DND-41 (cell line): ENCODE results near the gene LMX1B.

Experiments
- ATAC-seq: fragments of 200-7000 bp; cut with Tn5 transposase; 3 replicates; pipeline ENCODE4 v1.9.1; 2021; ENCODE audit warnings: low read depth; ENCODE audit not compliant: insufficient read depth
- DNase-seq: peaks from one replicate; pipeline ENCODE4 v3.0.0-alpha.2; 2020
- H2AFZ ChIP-seq: 2 replicates; pipeline ENCODE4 v1.6.0; 2012; ENCODE audit warnings: low read depth, low read length
- H3K27ac ChIP-seq: 2 replicates; pipeline ENCODE4 v1.5.1; 2012; ENCODE audit warnings: low read length, inconsistent platforms
- H3K27me3 ChIP-seq: fragments of 200-600 bp; sonication (generic); 2 replicates; pipeline ENCODE4 v1.6.0; 2012; ENCODE audit warnings: low read length, mild to moderate bottlenecking, inconsistent platforms; ENCODE audit not compliant: insufficient read depth, poor library complexity
- H3K36me3 ChIP-seq: 2 replicates; pipeline ENCODE4 v1.5.1; 2012; ENCODE audit warnings: low read length, inconsistent platforms; ENCODE audit not compliant: insufficient read depth
- H3K4me1 ChIP-seq: 2 replicates; pipeline ENCODE4 v1.5.1; 2012; ENCODE audit warnings: mild to moderate bottlenecking, low read length; ENCODE audit not compliant: insufficient read depth
- H3K4me2 ChIP-seq: 2 replicates; pipeline ENCODE4 v1.6.0; 2012; ENCODE audit warnings: mild to moderate bottlenecking, moderate library complexity, low read length, inconsistent platforms; ENCODE audit not compliant: insufficient read depth
- H3K4me3 ChIP-seq, 2 experiments: fragments of 200-600 bp in 1 of 2; shearing (Covaris generic) in 1 of 2; 2 replicates each; pipeline ENCODE4 v1.5.1; 2012 to 2016; ENCODE audit warnings: inconsistent platforms in 2 of 2, low read length in 2 of 2, mild to moderate bottlenecking in 2 of 2, low read depth in 1 of 2, moderate library complexity in 1 of 2
- H3K79me2 ChIP-seq: 2 replicates; pipeline ENCODE4 v1.6.0; 2012; ENCODE audit warnings: low read length, inconsistent platforms; ENCODE audit not compliant: insufficient read depth
- H3K9ac ChIP-seq: 2 replicates; pipeline ENCODE4 v1.6.0; 2012; ENCODE audit warnings: low read depth, mild to moderate bottlenecking, inconsistent platforms, low read length, moderate library complexity
- H3K9me3 ChIP-seq: 2 replicates; pipeline ENCODE4 v1.5.1; 2012; ENCODE audit warnings: low read length, moderate library complexity, mild to moderate bottlenecking, inconsistent platforms; ENCODE audit not compliant: insufficient read depth, severe bottlenecking
- H4K20me1 ChIP-seq: 2 replicates; pipeline ENCODE4 v1.6.0; 2012; ENCODE audit warnings: low read length; ENCODE audit not compliant: insufficient read depth
- CTCF ChIP-seq: IDR thresholded peaks from 2 replicates; pipeline ENCODE4 v1.5.1; 2012; ENCODE audit warnings: borderline replicate concordance, low read length, moderate library complexity, mild to moderate bottlenecking; ENCODE audit not compliant: poor library complexity, severe bottlenecking; ENCODE audit errors: extremely low read depth
- EZH2 ChIP-seq: IDR thresholded peaks from 3 replicates; pipeline ENCODE4 v1.6.1; 2012; ENCODE audit warnings: borderline replicate concordance, low read depth, mild to moderate bottlenecking, moderate library complexity, low read length, inconsistent platforms; ENCODE audit not compliant: severe bottlenecking

LMX1B gene

GRCh38 chr9:126581893-126582292 is 31.8 kb upstream of the LMX1B start:
- no peak overlapping the region for H3K4me2 ChIP-seq
- H3K27me3 ChIP-seq = no peaks in the 10 kb centered on the region
- no peak overlapping the region for H3K4me3 ChIP-seq
- TF ChIP-seq CTCF (no peak), EZH2 (no peak)
- peaks cover 6% of the 10 kb centered on the region for H3K4me1 ChIP-seq
- H2AFZ ChIP-seq = no peak overlapping the region
- H3K27ac ChIP-seq = no peak overlapping the region
- peak; percentile 52 for DNase-seq
- H3K9ac ChIP-seq = no peak overlapping the region
- ATAC-seq = peak; percentile 78
- no peaks in the 10 kb centered on the region for H4K20me1 ChIP-seq
- H3K9me3 ChIP-seq = no peaks in the 10 kb centered on the region
- H3K79me2 ChIP-seq = no peaks in the 10 kb centered on the region
- no peaks in the 10 kb centered on the region for H3K36me3 ChIP-seq

- Histone ChIP-seq H3K4me3 (no peak overlapping the region), H3K79me2 (no peaks in the 10 kb centered on the region), H3K27ac (no peak overlapping the region), H2AFZ (no peak overlapping the region), H3K4me1 (peaks cover 6% of the 10 kb centered on the region), H3K4me2 (no peak overlapping the region), H3K27me3 (no peaks in the 10 kb centered on the region), H3K9me3 (no peaks in the 10 kb centered on the region), H4K20me1 (no peaks in the 10 kb centered on the region), H3K9ac (no peak overlapping the region), H3K36me3 (no peaks in the 10 kb centered on the region)
- DNase-seq = no peak
- no peak for ATAC-seq
- TF ChIP-seq EZH2 = no peak
- no peak for TF ChIP-seq CTCF
Observed at GRCh38 chr9:126582427-126582826, 31.3 kb upstream of the LMX1B start.

- no peaks in the 10 kb centered on the region for H3K27me3 ChIP-seq
Observed at GRCh38 chr9:126583144-126583760, 30.5 kb upstream of the LMX1B start.

More at GRCh38 chr9:126583144-126583760, 30.5 kb upstream of the LMX1B start:
- Histone ChIP-seq H3K4me3 (no peak overlapping the region), H4K20me1 (no peaks in the 10 kb centered on the region), H3K36me3 (no peaks in the 10 kb centered on the region), H3K4me1 (peaks cover 6% of the 10 kb centered on the region), H2AFZ (no peak overlapping the region), H3K79me2 (no peaks in the 10 kb centered on the region), H3K4me2 (no peak overlapping the region), H3K27ac (no peak overlapping the region), H3K9me3 (no peaks in the 10 kb centered on the region), H3K9ac (no peak overlapping the region)
- DNase-seq (no peak), ATAC-seq (no peak)
- TF ChIP-seq EZH2 (no peak), CTCF (no peak)
